Epithelial cell of proximal tubule (primary cell): ENCODE results near the gene ZNFX1. TPM values are rescaled to one million over a fixed set of nuclear protein-coding genes. Genes with fewer than 3 reads are reported as not detected.

Experiments
- DNase-seq: peaks from one replicate; pipeline ENCODE4 v3.0.0-alpha.2; 2011; ENCODE audit warnings: low read depth
- H3K4me3 ChIP-seq: 2 replicates; pipeline ENCODE4 v1.5.1; 2011; ENCODE audit warnings: low read depth, mild to moderate bottlenecking, low read length
- total RNA-seq: library from RNA; depleted of rRNA; stranded (reverse); fragments of >200 nt; gene quantifications from 2 replicates; pipeline ENCODE4 v1.2.3, GENCODE V29; 2015
- TF ChIP-seq, protein P1 (sequence below): conservative IDR thresholded peaks from 2 replicates; pipeline ENCODE4 v1.5.1; 2012; ENCODE audit warnings: low read depth, mild to moderate bottlenecking, low read length

Gene ZNFX1
- total RNA-seq, 1 donor from 2014 or later = 16.0 TPM

- no peak for DNase-seq
- no peak overlapping the region for H3K4me3 ChIP-seq
- TF ChIP-seq, protein P1, sequence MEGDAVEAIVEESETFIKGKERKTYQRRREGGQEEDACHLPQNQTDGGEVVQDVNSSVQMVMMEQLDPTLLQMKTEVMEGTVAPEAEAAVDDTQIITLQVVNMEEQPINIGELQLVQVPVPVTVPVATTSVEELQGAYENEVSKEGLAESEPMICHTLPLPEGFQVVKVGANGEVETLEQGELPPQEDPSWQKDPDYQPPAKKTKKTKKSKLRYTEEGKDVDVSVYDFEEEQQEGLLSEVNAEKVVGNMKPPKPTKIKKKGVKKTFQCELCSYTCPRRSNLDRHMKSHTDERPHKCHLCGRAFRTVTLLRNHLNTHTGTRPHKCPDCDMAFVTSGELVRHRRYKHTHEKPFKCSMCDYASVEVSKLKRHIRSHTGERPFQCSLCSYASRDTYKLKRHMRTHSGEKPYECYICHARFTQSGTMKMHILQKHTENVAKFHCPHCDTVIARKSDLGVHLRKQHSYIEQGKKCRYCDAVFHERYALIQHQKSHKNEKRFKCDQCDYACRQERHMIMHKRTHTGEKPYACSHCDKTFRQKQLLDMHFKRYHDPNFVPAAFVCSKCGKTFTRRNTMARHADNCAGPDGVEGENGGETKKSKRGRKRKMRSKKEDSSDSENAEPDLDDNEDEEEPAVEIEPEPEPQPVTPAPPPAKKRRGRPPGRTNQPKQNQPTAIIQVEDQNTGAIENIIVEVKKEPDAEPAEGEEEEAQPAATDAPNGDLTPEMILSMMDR = no peak
Measured at GRCh38 chr20:49270736-49271135, 7.1 kb downstream of the ZNFX1 start.

GRCh38 chr20:49270177-49270576 lies 7.7 kb downstream of the ZNFX1 start:
- DNase-seq = no peak
- TF ChIP-seq, protein P1 = no peak
- no peak overlapping the region for H3K4me3 ChIP-seq

DNA sequence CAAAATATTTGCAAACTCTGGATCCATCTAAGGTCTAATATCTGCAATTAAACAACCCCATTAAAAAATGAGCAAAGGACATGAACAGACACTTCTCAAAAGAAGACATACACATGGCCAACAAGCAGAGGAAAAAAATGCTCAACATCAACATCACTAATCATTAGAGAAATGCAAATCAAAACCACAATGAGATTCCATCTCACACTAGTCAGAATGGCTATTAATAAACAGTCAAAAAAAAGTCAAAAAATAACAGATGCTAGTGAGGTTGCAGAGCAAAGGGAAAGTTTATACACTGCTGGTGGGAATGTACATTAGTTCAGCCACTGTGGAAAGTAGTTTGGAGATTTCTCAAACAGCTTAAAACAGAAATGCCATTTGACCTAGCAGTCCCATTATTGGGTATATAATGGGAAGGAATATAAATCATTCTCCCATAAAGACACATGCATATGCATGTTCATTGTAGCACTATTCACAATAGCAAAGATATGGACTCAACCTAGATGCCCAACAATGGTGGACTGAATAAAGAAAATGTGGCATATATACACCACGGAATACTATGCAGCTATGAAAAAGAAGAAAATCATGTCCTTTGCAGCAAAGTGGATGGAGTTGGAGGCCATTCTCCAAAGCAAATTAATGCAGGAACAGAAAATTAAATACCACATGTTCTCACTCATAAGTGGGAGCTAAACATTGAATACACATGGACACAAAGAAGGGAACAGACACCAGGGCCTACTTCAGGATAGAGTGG lies 9.1 kb downstream of the ZNFX1 start:
- no peak overlapping the region for H3K4me3 ChIP-seq
- TF ChIP-seq, protein P1 = no peak
- no peak for DNase-seq

GRCh38 chr20:49267327-49267726 lies 10.5 kb downstream of the ZNFX1 start:
- DNase-seq = no peak
- TF ChIP-seq, protein P1 = no peak

GRCh38 chr20:49262444-49262843 lies 15.4 kb downstream of the ZNFX1 start:
- no peak for DNase-seq
- TF ChIP-seq, protein P1 = no peak
- H3K4me3 ChIP-seq = no peak overlapping the region

More at GRCh38 chr20:49267327-49267726, 10.5 kb downstream of the ZNFX1 start:
- H3K4me3 ChIP-seq = no peak overlapping the region

- H3K4me3 ChIP-seq = no peak overlapping the region
- TF ChIP-seq, protein P1 = no peak
Measured at GRCh38 chr20:49261173-49261572, 16.7 kb downstream of the ZNFX1 start.

GRCh38 chr20:49260218-49260617 lies 17.6 kb downstream of the ZNFX1 start:
- DNase-seq = no peak
- TF ChIP-seq, protein P1 = no peak
- no peak overlapping the region for H3K4me3 ChIP-seq

More at GRCh38 chr20:49261173-49261572, 16.7 kb downstream of the ZNFX1 start:
- DNase-seq = no peak
